Caco-2 (cell line): ENCODE results near the gene PIGQ. TPM values are rescaled to one million over a fixed set of nuclear protein-coding genes. Genes with fewer than 3 reads are reported as not detected.

Experiments
- BruUV-seq: library from RNA; stranded (reverse); fragments of 400-500 nt; replicated peaks from 2 replicates; lab custom pipeline; 2021; lab: Mats Ljungman, UMichigan
- CTCF ChIA-PET: fragments of 300-600 bp; sonication (Branson Sonifier 250); formaldehyde crosslinking; loops from one replicate; lab custom pipeline; 2022; ENCODE audit warnings: antibody characterized with exemption; lab: Charles Lee
- POLR2A ChIA-PET: fragments of 300-600 bp; sonication (Branson Sonifier 250); formaldehyde crosslinking; loops from one replicate; lab custom pipeline; 2022; ENCODE audit warnings: antibody characterized with exemption; lab: Charles Lee
- DNase-seq, 2 experiments: peaks; one replicate each; pipeline versions ENCODE4 v3.0.0 to v3.0.0-alpha.2; 2020 to 2022
- H3K27me3 ChIP-seq: replicated peaks from 2 replicates; pipeline ENCODE4 v1.6.0; 2011; ENCODE audit warnings: low read length; ENCODE audit not compliant: control insufficient read depth, insufficient read depth
- H3K36me3 ChIP-seq: 2 replicates; pipeline ENCODE4 v1.5.1; 2011; ENCODE audit warnings: low read length; ENCODE audit not compliant: control insufficient read depth, insufficient read depth
- H3K4me1 ChIP-seq: fragments of 250-450 bp; sonication (Bioruptor Pico); 2 replicates; pipeline ENCODE4 v1.5.1; 2020; ENCODE audit warnings: mild to moderate bottlenecking
- H3K4me3 ChIP-seq: 2 replicates; pipeline ENCODE4 v1.5.1; 2011; ENCODE audit warnings: low read depth, mild to moderate bottlenecking, control low read depth, low read length
- H3K9me3 ChIP-seq: fragments of 250-450 bp; sonication (Bioruptor Pico); 2 replicates; pipeline ENCODE4 v1.5.1; 2020; ENCODE audit warnings: mild to moderate bottlenecking, moderate library complexity
- H3K27ac Mint-ChIP-seq: one replicate; pipeline ENCODE4 v1.8.0; 2022; ENCODE audit warnings: mixed read lengths; ENCODE audit not compliant: unreplicated experiment
- H3K27me3 Mint-ChIP-seq: one replicate; pipeline ENCODE4 v1.8.0; 2022; ENCODE audit warnings: mixed read lengths; ENCODE audit not compliant: insufficient read depth, unreplicated experiment
- H3K36me3 Mint-ChIP-seq: one replicate; pipeline ENCODE4 v1.8.0; 2022; ENCODE audit warnings: mild to moderate bottlenecking, mixed read lengths; ENCODE audit not compliant: insufficient read depth, unreplicated experiment
- H3K4me1 Mint-ChIP-seq: one replicate; pipeline ENCODE4 v1.8.0; 2022; ENCODE audit warnings: low read depth, mixed read lengths; ENCODE audit not compliant: unreplicated experiment
- H3K4me3 Mint-ChIP-seq: one replicate; pipeline ENCODE4 v1.8.0; 2022; ENCODE audit warnings: mild to moderate bottlenecking, moderate library complexity, mixed read lengths; ENCODE audit not compliant: unreplicated experiment
- H3K9me3 Mint-ChIP-seq: one replicate; pipeline ENCODE4 v1.8.0; 2022; ENCODE audit warnings: mixed read lengths; ENCODE audit not compliant: unreplicated experiment
- CTCF ChIP-seq, 2 experiments: fragments of 200-600 bp in 1 of 2; IDR thresholded peaks; 1 replicate in 1 of 2; 2 replicates in 1 of 2; pipeline versions ENCODE4 v1.5.1 to v1.8.0; 2011 to 2022; ENCODE audit warnings: antibody characterized with exemption in 1 of 2, control low read depth in 1 of 2, inconsistent platforms in 1 of 2, low read depth in 1 of 2, low read length in 1 of 2, mild to moderate bottlenecking in 1 of 2, moderate library complexity in 1 of 2; ENCODE audit not compliant: insufficient read depth in 1 of 2, severe bottlenecking in 1 of 2, unreplicated experiment in 1 of 2
- intact Hi-C: fragments of 100-400 bp; cut with micrococcal nuclease; formaldehyde crosslinking; loops from one replicate; pipeline ENCODE4 v1.10.0; 2022; ENCODE audit not compliant: unreplicated experiment
- total RNA-seq: library from RNA; stranded (reverse); gene quantifications from 2 replicates; pipeline ENCODE4 v1.2.3, GENCODE V29; 2022

PIGQ gene
- total RNA-seq, 1 experiment from 2014 or later: 45.8 TPM

DNA sequence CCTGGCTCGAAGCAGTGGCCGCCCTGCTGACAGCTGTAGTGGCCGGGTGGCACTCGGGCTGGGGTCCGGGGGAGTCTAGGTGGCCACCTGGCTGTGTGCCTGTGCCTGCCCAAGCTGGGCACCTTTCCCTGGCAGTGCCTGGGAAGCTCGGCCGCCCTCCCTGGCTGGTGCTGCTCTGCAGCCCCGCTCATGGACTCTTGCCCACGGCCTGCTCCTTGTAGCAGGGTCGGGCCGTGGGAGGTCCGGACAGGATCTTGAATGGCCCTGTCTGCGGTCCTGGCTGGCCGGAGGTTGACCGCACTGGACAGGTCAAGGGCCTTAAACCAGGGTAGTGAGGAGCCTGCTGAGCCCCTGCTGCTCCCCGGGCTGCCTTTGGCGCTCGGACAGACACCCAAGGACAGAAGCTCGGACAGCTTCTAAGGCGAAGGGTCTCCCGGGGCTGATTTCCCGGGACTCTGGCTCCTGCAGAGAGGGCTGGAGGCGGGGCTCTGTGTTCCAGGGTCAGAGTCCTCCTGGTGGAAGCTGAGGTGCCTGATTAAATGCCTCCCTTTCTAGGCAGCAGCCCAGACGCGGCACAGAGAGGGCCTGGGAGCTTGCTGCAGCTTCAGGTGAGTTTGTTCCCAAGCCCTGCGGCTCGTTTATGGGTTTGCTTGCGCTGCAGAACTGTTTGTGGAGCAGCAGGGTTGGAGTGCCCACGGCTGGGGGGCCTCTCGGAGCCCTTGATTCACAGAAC lies 36.2 kb upstream of the PIGQ start:
- peak overlapping the region; percentile 50 for H3K4me3 ChIP-seq
- TF ChIP-seq CTCF (IDR thresholded peaks at IDR 0.05; ENCODE audit: insufficient read depth in 1 of 2, low read depth in 1 of 2, low read length in 1 of 2, severe bottlenecking in 1 of 2, unreplicated experiment in 1 of 2): no peak
- POLR2A ChIA-PET: interaction anchor here (0.6 to 1.8 kb wide), 2 partner anchors 11 to 103 kb away, joined by 3 to 4 read pairs; partner anchors contain the start of gene METTL26
- H3K36me3 ChIP-seq: peaks cover 2% of the 10 kb centered on the region; the same call in 1 of the 2 replicates
- intact Hi-C loops: no loop called here
- no peaks in the 10 kb centered on the region for H3K9me3 Mint-ChIP-seq
- H3K36me3 Mint-ChIP-seq: peaks cover 26% of the 10 kb centered on the region
- H3K27ac Mint-ChIP-seq: peak overlapping the region; percentile 71
- TSS peak; percentile 50 for BruUV-seq
- no peaks in the 10 kb centered on the region for H3K27me3 ChIP-seq
- no peaks in the 10 kb centered on the region for H3K27me3 Mint-ChIP-seq
- no peaks in the 10 kb centered on the region for H3K4me1 Mint-ChIP-seq
- peak; percentile 79 to 84 for DNase-seq
- H3K9me3 ChIP-seq: no peaks in the 10 kb centered on the region
- H3K4me1 ChIP-seq: peaks cover 28% of the 10 kb centered on the region
- CTCF ChIA-PET: interaction anchor here (0.6 to 1.2 kb wide), 3 partner anchors 38 to 108 kb away, joined by 3 to 5 read pairs (median 3); partner anchors contain the start of gene RAB11FIP3
- H3K4me3 Mint-ChIP-seq: peak overlapping the region; percentile 67

GRCh38 chr16:534135-534534 lies 35.6 kb upstream of the PIGQ start:
- H3K9me3 Mint-ChIP-seq: no peaks in the 10 kb centered on the region
- ChIA-PET POLR2A (interaction anchor here (1.8 kb wide), 1 partner anchor 102 kb away, joined by 4 read pairs; the partner anchor contains the start of gene METTL26), CTCF (interaction anchor here (1.2 kb wide), 2 partner anchors 51 to 109 kb away, joined by 3 to 5 read pairs; partner anchors contain the start of gene RAB11FIP3)
- peak overlapping the region; percentile 67 for H3K4me3 Mint-ChIP-seq
- H3K36me3 ChIP-seq: peaks cover 2% of the 10 kb centered on the region; the same call in 1 of the 2 replicates
- no peak for TF ChIP-seq CTCF (IDR thresholded peaks at IDR 0.05; ENCODE audit: insufficient read depth in 1 of 2, low read depth in 1 of 2, low read length in 1 of 2, severe bottlenecking in 1 of 2, unreplicated experiment in 1 of 2)
- intact Hi-C loops: no loop called here
- H3K9me3 ChIP-seq: no peaks in the 10 kb centered on the region
- no peaks in the 10 kb centered on the region for H3K27me3 ChIP-seq
- H3K27me3 Mint-ChIP-seq: no peaks in the 10 kb centered on the region
- peaks cover 28% of the 10 kb centered on the region for H3K4me1 ChIP-seq
- TSS peak; percentile 15 for BruUV-seq
- peak; percentile 87 to 88 for DNase-seq
- H3K4me3 ChIP-seq: peak overlapping the region; percentile 50
- no peaks in the 10 kb centered on the region for H3K4me1 Mint-ChIP-seq
- peak overlapping the region; percentile 71 for H3K27ac Mint-ChIP-seq
- H3K36me3 Mint-ChIP-seq: peaks cover 26% of the 10 kb centered on the region

DNA sequence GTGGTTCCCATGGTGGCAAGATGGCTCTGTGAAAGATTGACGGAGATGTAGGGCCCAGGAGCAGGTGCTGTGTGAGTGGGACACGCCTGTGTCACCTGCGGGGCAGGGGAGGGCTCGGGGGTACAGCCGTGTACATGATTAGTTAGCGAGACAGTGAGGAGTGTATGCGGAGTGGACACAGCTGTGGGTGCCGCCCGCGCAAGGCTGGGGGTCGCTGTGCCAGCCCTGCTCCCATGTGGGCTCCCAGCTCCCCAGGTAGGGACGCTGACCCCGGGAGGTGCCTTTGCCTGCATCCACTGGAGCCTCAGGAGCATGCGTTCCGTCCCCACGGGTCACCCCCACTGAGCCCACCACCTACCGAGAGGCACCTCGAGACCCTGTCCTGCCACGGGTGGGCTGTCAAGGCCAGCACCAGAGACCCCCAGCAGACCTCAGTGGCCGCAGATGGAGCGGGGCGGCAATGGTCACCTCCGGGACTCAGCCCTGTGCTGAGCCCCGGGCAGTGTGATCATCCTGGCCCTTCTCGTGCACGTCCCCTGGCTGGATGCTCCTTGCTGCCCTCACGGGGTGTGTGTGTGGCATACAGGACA lies 34.8 kb upstream of the PIGQ start:
- Mint-ChIP-seq H3K4me3 (peak overlapping the region; percentile 67), H3K36me3 (peaks cover 30% of the 10 kb centered on the region), H3K4me1 (no peaks in the 10 kb centered on the region), H3K27ac (peak overlapping the region; percentile 69), H3K27me3 (no peaks in the 10 kb centered on the region), H3K9me3 (no peaks in the 10 kb centered on the region)
- H3K9me3 ChIP-seq: no peaks in the 10 kb centered on the region
- BruUV-seq: no TSS peak
- TF ChIP-seq CTCF (IDR thresholded peaks at IDR 0.05; ENCODE audit: insufficient read depth in 1 of 2, low read depth in 1 of 2, low read length in 1 of 2, severe bottlenecking in 1 of 2, unreplicated experiment in 1 of 2): no peak
- DNase-seq: no peak
- peaks cover 28% of the 10 kb centered on the region for H3K4me1 ChIP-seq
- H3K36me3 ChIP-seq: peaks cover 2% of the 10 kb centered on the region; the same call in 1 of the 2 replicates
- CTCF ChIA-PET: no interaction called here
- intact Hi-C loops: no loop called here
- POLR2A ChIA-PET: interaction anchor here (1.8 kb wide), 1 partner anchor 101 kb away, joined by 4 read pairs; the partner anchor contains the start of gene METTL26
- peak overlapping the region; percentile 50 for H3K4me3 ChIP-seq
- no peaks in the 10 kb centered on the region for H3K27me3 ChIP-seq
